ENCODE data around the gene LRRC26.

The LRRC26 gene

GRCh38 chr9:137198902-137199283 lies 29.0 kb upstream of the LRRC26 start:
- DNase-seq, result no peak

- no peak for DNase-seq
Measured at GRCh38 chr9:137198051-137198901, 28.4 kb upstream of the LRRC26 start.

GRCh38 chr9:137195525-137196220 lies 25.8 kb upstream of the LRRC26 start:
- DNase-seq, result peak; percentile 62

- no peak for DNase-seq
Measured at GRCh38 chr9:137194909-137195308, 25.1 kb upstream of the LRRC26 start.

GRCh38 chr9:137194388-137194787 lies 24.5 kb upstream of the LRRC26 start:
- no peak for DNase-seq

- DNase-seq, result no peak
Measured at GRCh38 chr9:137193771-137194170, 23.9 kb upstream of the LRRC26 start.

- no peak for DNase-seq
Measured at GRCh38 chr9:137192859-137193258, 23.0 kb upstream of the LRRC26 start.

GRCh38 chr9:137192448-137192780 lies 22.6 kb upstream of the LRRC26 start:
- DNase-seq, result no peak

- no peak for DNase-seq
Measured at GRCh38 chr9:137191691-137192447, 22.0 kb upstream of the LRRC26 start.

GRCh38 chr9:137191245-137191644 lies 21.4 kb upstream of the LRRC26 start:
- DNase-seq, result no peak

- no peak for DNase-seq
Measured at GRCh38 chr9:137190315-137190856, 20.5 kb upstream of the LRRC26 start.

GRCh38 chr9:137189297-137190295 lies 19.7 kb upstream of the LRRC26 start:
- DNase-seq, result no peak

- no peak for DNase-seq
Measured at GRCh38 chr9:137188490-137189296, 18.8 kb upstream of the LRRC26 start, which contains the start of the genes ANAPC2 and SSNA1. TSS of gene ANAPC2 (minus strand) at chr9:137188560. CDS start at chr9:137188532, 28 bp downstream. TSS of gene SSNA1 (plus strand) at chr9:137188676. CDS start at chr9:137188727, 51 bp downstream.

- DNase-seq, result no peak
Measured at GRCh38 chr9:137188086-137188489, 18.2 kb upstream of the LRRC26 start.

- DNase-seq, result no peak
Measured at GRCh38 chr9:137187386-137187785, 17.5 kb upstream of the LRRC26 start.

GRCh38 chr9:137186385-137186784 lies 16.5 kb upstream of the LRRC26 start:
- no peak for DNase-seq

GRCh38 chr9:137185921-137186320 lies 16.1 kb upstream of the LRRC26 start:
- no peak for DNase-seq

- no peak for DNase-seq
Measured at GRCh38 chr9:137184881-137185660, 15.2 kb upstream of the LRRC26 start.

- DNase-seq, result no peak
Measured at GRCh38 chr9:137183980-137184595, 14.2 kb upstream of the LRRC26 start.

- DNase-seq, result no peak
Measured at GRCh38 chr9:137182836-137183235, 13.0 kb upstream of the LRRC26 start.
